Astrocyte (in vitro differentiated cells and primary cell): Measurements from ENCODE around the gene DCUN1D2. TPM values are rescaled to one million over a fixed set of nuclear protein-coding genes. Genes with fewer than 3 reads are reported as not detected.

Experiments
- DNase-seq: peaks from one replicate; pipeline ENCODE4 v3.0.0-alpha.2; 2010; ENCODE audit warnings: low read depth
- FAIRE-seq: peaks from 2 replicates; lab custom pipeline; 2011; peaks lifted over from hg19 to GRCh38; lab: Jason Lieb, UNC
- H2AFZ ChIP-seq: 2 replicates; pipeline ENCODE4 v1.6.0; 2012; ENCODE audit warnings: low read depth, low read length, inconsistent platforms
- H3K27ac ChIP-seq: 2 replicates; pipeline ENCODE4 v1.5.1; 2011; ENCODE audit warnings: low read depth, low read length, inconsistent platforms
- H3K27me3 ChIP-seq: 2 replicates; pipeline ENCODE4 v1.6.0; 2011; ENCODE audit warnings: low read length, inconsistent platforms; ENCODE audit not compliant: insufficient read depth
- H3K36me3 ChIP-seq: 2 replicates; pipeline ENCODE4 v1.5.1; 2011; ENCODE audit warnings: low read length, inconsistent platforms; ENCODE audit not compliant: insufficient read depth
- H3K4me1 ChIP-seq: 2 replicates; pipeline ENCODE4 v1.5.1; 2011; ENCODE audit warnings: low read length, inconsistent platforms; ENCODE audit not compliant: insufficient read depth
- H3K4me2 ChIP-seq: 2 replicates; pipeline ENCODE4 v1.6.0; 2012; ENCODE audit warnings: low read length, inconsistent platforms
- H3K4me3 ChIP-seq: 2 replicates; pipeline ENCODE4 v1.5.1; 2011; ENCODE audit warnings: low read depth, mild to moderate bottlenecking, low read length, inconsistent platforms; ENCODE audit not compliant: insufficient read depth
- H3K79me2 ChIP-seq: 2 replicates; pipeline ENCODE4 v1.6.0; 2012; ENCODE audit warnings: mild to moderate bottlenecking, low read length, inconsistent platforms; ENCODE audit not compliant: insufficient read depth
- H3K9ac ChIP-seq: 2 replicates; pipeline ENCODE4 v1.6.0; 2012; ENCODE audit warnings: mild to moderate bottlenecking, low read length, inconsistent platforms
- H3K9me3 ChIP-seq: 2 replicates; pipeline ENCODE4 v1.5.1; 2012; ENCODE audit warnings: low read depth, mild to moderate bottlenecking, low read length, inconsistent platforms; ENCODE audit not compliant: insufficient read depth
- H4K20me1 ChIP-seq: 2 replicates; pipeline ENCODE4 v1.6.0; 2012; ENCODE audit warnings: low read length, inconsistent platforms; ENCODE audit not compliant: insufficient read depth
- H3K27ac Mint-ChIP-seq: one replicate; pipeline ENCODE4 v1.8.0; 2021; ENCODE audit warnings: mild to moderate bottlenecking, mixed read lengths; ENCODE audit not compliant: unreplicated experiment
- H3K27me3 Mint-ChIP-seq: one replicate; pipeline ENCODE4 v1.8.0; 2021; ENCODE audit warnings: low read depth, mixed read lengths; ENCODE audit not compliant: unreplicated experiment
- H3K36me3 Mint-ChIP-seq: one replicate; pipeline ENCODE4 v1.8.0; 2021; ENCODE audit warnings: low read depth, mixed read lengths; ENCODE audit not compliant: unreplicated experiment
- H3K4me1 Mint-ChIP-seq: one replicate; pipeline ENCODE4 v1.8.0; 2021; ENCODE audit warnings: low read depth, mixed read lengths; ENCODE audit not compliant: unreplicated experiment
- H3K4me3 Mint-ChIP-seq: one replicate; pipeline ENCODE4 v1.8.0; 2021; ENCODE audit warnings: mild to moderate bottlenecking, moderate library complexity, mixed read lengths; ENCODE audit not compliant: unreplicated experiment
- H3K9me3 Mint-ChIP-seq: one replicate; pipeline ENCODE4 v1.8.0; 2021; ENCODE audit warnings: mild to moderate bottlenecking, mixed read lengths; ENCODE audit not compliant: unreplicated experiment
- EZH2 ChIP-seq: IDR thresholded peaks from 2 replicates; pipeline ENCODE4 v1.6.1; 2012; ENCODE audit warnings: mild to moderate bottlenecking, low read length, inconsistent platforms; ENCODE audit not compliant: insufficient read depth
- total RNA-seq: library from RNA; stranded (reverse); gene quantifications from 2 replicates; pipeline ENCODE4 v1.2.1, GENCODE V29; 2021
- TF ChIP-seq, protein P1 (sequence below): IDR thresholded peaks from 2 replicates; pipeline ENCODE4 v1.5.1; 2011; ENCODE audit warnings: low read depth, mild to moderate bottlenecking, inconsistent platforms, low read length, moderate library complexity; ENCODE audit not compliant: insufficient read depth

Gene DCUN1D2
- total RNA-seq, 1 donor from 2014 or later, result 16.3 TPM

DNA sequence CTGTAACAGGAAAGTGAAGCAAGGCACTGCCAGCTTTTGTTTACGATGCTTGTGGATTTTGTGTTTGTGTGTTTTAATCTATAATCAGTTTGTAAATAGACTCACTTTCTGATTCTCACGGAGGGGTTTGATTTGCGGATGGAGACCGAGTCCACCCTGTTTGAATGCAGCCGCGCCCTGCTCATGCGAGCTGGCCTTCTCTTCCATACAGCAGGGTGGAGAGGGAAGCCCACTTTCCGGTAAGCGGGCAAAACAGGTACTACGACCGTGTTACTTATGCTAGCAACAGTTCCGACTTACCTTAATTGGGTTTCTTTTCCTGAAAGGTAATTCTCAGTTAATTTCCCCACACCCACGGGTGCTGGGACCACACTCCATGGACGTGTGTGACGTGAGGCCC lies 70.3 kb downstream of the DCUN1D2 start:
- no peak overlapping the region for H3K27ac ChIP-seq
- H3K9ac ChIP-seq, result no peak overlapping the region
- no peaks in the 10 kb centered on the region for H3K4me1 ChIP-seq
- Mint-ChIP-seq H3K4me1 (no peaks in the 10 kb centered on the region), H3K36me3 (peaks cover 6% of the 10 kb centered on the region), H3K4me3 (no peak overlapping the region), H3K9me3 (no peaks in the 10 kb centered on the region), H3K27ac (no peak overlapping the region), H3K27me3 (peaks cover 18% of the 10 kb centered on the region)
- H3K4me3 ChIP-seq, result no peak overlapping the region
- H3K36me3 ChIP-seq, result no peaks in the 10 kb centered on the region
- no peak overlapping the region for H2AFZ ChIP-seq
- no peaks in the 10 kb centered on the region for H3K9me3 ChIP-seq
- FAIRE-seq (no peak), DNase-seq (no peak)
- no peak overlapping the region for H3K4me2 ChIP-seq
- no peaks in the 10 kb centered on the region for H3K79me2 ChIP-seq
- peaks cover 10% of the 10 kb centered on the region for H3K27me3 ChIP-seq
- no peaks in the 10 kb centered on the region for H4K20me1 ChIP-seq
- TF ChIP-seq, protein P1, sequence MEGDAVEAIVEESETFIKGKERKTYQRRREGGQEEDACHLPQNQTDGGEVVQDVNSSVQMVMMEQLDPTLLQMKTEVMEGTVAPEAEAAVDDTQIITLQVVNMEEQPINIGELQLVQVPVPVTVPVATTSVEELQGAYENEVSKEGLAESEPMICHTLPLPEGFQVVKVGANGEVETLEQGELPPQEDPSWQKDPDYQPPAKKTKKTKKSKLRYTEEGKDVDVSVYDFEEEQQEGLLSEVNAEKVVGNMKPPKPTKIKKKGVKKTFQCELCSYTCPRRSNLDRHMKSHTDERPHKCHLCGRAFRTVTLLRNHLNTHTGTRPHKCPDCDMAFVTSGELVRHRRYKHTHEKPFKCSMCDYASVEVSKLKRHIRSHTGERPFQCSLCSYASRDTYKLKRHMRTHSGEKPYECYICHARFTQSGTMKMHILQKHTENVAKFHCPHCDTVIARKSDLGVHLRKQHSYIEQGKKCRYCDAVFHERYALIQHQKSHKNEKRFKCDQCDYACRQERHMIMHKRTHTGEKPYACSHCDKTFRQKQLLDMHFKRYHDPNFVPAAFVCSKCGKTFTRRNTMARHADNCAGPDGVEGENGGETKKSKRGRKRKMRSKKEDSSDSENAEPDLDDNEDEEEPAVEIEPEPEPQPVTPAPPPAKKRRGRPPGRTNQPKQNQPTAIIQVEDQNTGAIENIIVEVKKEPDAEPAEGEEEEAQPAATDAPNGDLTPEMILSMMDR, result no peak
- no peak for TF ChIP-seq EZH2

- no peaks in the 10 kb centered on the region for H3K4me1 Mint-ChIP-seq
- Histone ChIP-seq H3K36me3 (no peaks in the 10 kb centered on the region), H3K4me2 (no peak overlapping the region), H4K20me1 (no peaks in the 10 kb centered on the region), H3K27ac (no peak overlapping the region), H3K4me1 (no peaks in the 10 kb centered on the region), H3K9me3 (no peaks in the 10 kb centered on the region), H3K4me3 (no peak overlapping the region), H3K79me2 (no peaks in the 10 kb centered on the region), H2AFZ (no peak overlapping the region), H3K9ac (no peak overlapping the region), H3K27me3 (peaks cover 10% of the 10 kb centered on the region)
- DNase-seq (no peak), FAIRE-seq (no peak)
- H3K27me3 Mint-ChIP-seq, result peaks cover 18% of the 10 kb centered on the region
- no peaks in the 10 kb centered on the region for H3K9me3 Mint-ChIP-seq
- peaks cover 6% of the 10 kb centered on the region for H3K36me3 Mint-ChIP-seq
- no peak overlapping the region for H3K27ac Mint-ChIP-seq
- TF ChIP-seq, protein P1, result no peak
- TF ChIP-seq EZH2, result no peak
- no peak overlapping the region for H3K4me3 Mint-ChIP-seq
Measured at GRCh38 chr13:113419531-113420193, 70.8 kb downstream of the DCUN1D2 start.

DNA sequence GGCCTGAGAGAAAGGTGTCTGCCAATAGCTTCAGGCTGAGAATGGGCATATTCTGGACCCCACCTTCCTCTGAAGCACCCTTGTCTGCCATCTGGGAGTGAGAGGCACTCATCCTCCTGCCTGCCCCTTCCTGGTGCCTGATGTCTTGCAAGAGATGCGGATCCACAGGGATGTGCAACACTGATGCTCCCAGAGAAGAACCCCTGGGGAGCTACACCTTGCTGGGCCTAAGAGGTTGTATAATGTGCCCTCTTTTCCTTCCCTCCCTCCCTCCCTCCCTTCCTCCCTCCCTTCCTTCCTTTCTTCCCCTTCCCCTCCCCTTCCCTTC lies 71.8 kb downstream of the DCUN1D2 start:
- Histone ChIP-seq H3K27me3 (peaks cover 10% of the 10 kb centered on the region), H3K27ac (no peak overlapping the region), H2AFZ (no peak overlapping the region), H3K4me1 (peaks cover 3% of the 10 kb centered on the region), H3K79me2 (no peaks in the 10 kb centered on the region), H4K20me1 (no peaks in the 10 kb centered on the region), H3K4me3 (no peak overlapping the region), H3K4me2 (no peak overlapping the region), H3K36me3 (no peaks in the 10 kb centered on the region), H3K9ac (no peak overlapping the region), H3K9me3 (no peaks in the 10 kb centered on the region)
- Mint-ChIP-seq H3K4me1 (no peaks in the 10 kb centered on the region), H3K9me3 (no peaks in the 10 kb centered on the region), H3K4me3 (no peak overlapping the region), H3K27ac (no peak overlapping the region), H3K36me3 (peaks cover 6% of the 10 kb centered on the region), H3K27me3 (peaks cover 18% of the 10 kb centered on the region)
- no peak for FAIRE-seq
- TF ChIP-seq, protein P1, result no peak
- TF ChIP-seq EZH2, result no peak
- DNase-seq, result no peak
